NCI-H446 (cell line): ENCODE data around the gene WHRN.

Source experiments
- DNase-seq, 2 experiments: peaks; one replicate each; lab custom pipeline; 2025; lab: John Stamatoyannopoulos, UW

Gene WHRN

GRCh38 chr9:114418053-114418452 lies 87.2 kb downstream of the WHRN start:
- no peak for DNase-seq

GRCh38 chr9:114417511-114417910 lies 87.8 kb downstream of the WHRN start:
- DNase-seq: no peak

- DNase-seq: no peak
Observed at GRCh38 chr9:114416906-114417305, 88.4 kb downstream of the WHRN start.

GRCh38 chr9:114416290-114416689 lies 89.0 kb downstream of the WHRN start:
- no peak for DNase-seq

- DNase-seq: no peak
Observed at GRCh38 chr9:114414346-114414745, 90.9 kb downstream of the WHRN start.

- no peak for DNase-seq
Observed at GRCh38 chr9:114413861-114414301, 91.4 kb downstream of the WHRN start.

GRCh38 chr9:114412048-114412683 lies 93.1 kb downstream of the WHRN start:
- no peak for DNase-seq

GRCh38 chr9:114411452-114411851 lies 93.8 kb downstream of the WHRN start:
- no peak for DNase-seq

- no peak for DNase-seq
Observed at GRCh38 chr9:114410910-114411309, 94.4 kb downstream of the WHRN start.

GRCh38 chr9:114409842-114410241 lies 95.4 kb downstream of the WHRN start:
- DNase-seq: no peak

GRCh38 chr9:114409103-114409780 lies 96.0 kb downstream of the WHRN start:
- no peak for DNase-seq

- DNase-seq: no peak
Observed at GRCh38 chr9:114408645-114409044, 96.6 kb downstream of the WHRN start.

- no peak for DNase-seq
Observed at GRCh38 chr9:114407889-114408288, 97.4 kb downstream of the WHRN start.

GRCh38 chr9:114406441-114406840 lies 98.8 kb downstream of the WHRN start:
- DNase-seq: no peak

GRCh38 chr9:114405294-114406034 lies 99.8 kb downstream of the WHRN start:
- peak; percentile 7 to 69 for DNase-seq

GRCh38 chr9:114404531-114404930 lies 100.7 kb downstream of the WHRN start:
- DNase-seq: no peak

- DNase-seq: no peak
Observed at GRCh38 chr9:114403153-114403756, 102.0 kb downstream of the WHRN start.

- no peak for DNase-seq
Observed at GRCh38 chr9:114401344-114401743, 103.9 kb downstream of the WHRN start.

- no peak for DNase-seq
Observed at GRCh38 chr9:114400772-114401171, 104.5 kb downstream of the WHRN start.

GRCh38 chr9:114400219-114400618 lies 105.1 kb downstream of the WHRN start:
- DNase-seq: no peak

GRCh38 chr9:114399381-114399780 lies 105.9 kb downstream of the WHRN start:
- DNase-seq: no peak

- DNase-seq: peak; percentile 31 to 87
Observed at GRCh38 chr9:114397848-114398605, 107.2 kb downstream of the WHRN start.
